ENCODE results near the gene NTRK1. TPM values are rescaled to one million over a fixed set of nuclear protein-coding genes. Genes with fewer than 3 reads are reported as not detected.

NTRK1 gene
- total and polyA plus RNA-seq, 2 of the 13 experiments (the other 11 are each of a cell fraction or from before 2014, with no cell fraction given): not detected

DNA sequence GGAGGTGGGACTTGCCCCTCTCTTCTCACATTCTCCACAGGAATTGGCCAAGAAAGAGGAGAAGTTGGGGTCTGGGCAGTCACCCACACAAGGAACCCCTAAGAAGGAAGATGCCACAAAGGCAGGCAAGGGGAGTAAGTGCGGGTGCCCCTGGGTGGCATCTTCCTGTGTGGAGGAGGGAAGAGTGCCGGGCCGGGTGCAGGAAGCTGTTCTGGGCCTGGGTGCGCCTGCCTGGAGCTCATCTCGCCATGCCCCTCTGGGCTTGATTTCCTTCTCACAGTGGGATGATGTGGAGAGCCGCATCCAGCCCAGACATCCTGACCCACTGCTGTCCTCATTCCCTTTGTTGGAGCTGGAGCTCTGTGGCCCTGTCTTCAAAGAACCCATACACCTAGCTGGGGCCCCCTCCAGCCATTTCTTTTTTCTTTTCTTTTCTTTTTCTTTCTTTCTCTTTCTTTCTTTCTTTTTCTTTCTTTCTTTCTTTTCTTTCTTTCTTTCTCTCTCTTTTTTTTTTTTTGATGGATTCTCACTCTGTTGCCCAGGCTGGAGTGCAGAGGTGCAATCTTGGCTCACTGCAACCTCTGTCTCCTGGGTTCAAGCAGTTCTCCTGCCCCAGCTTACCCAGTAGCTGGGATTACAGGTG lies 69.1 kb downstream of the NTRK1 start:
- WGBS (ENCODE audit: low lambda C conversion rate): 9% methylated on average over 4 of the region's 6 CpGs
- ChIA-PET POLR2A (no interaction called here), CTCF (ENCODE audit: low intra/inter-chr PET ratio, low total read pairs) (interaction anchor here (2.7 kb wide), 1 partner anchor 37 kb away, joined by 14 read pairs; no protein-coding TSS in a partner anchor)
- DNase-seq (ENCODE audit: low spot score): no peak
- Histone ChIP-seq H3K36me3 (replicated peaks in 1 of 2; ENCODE audit: control insufficient read depth in 1 of 2, insufficient read depth in 2 of 2, low read length in 2 of 2) (no peaks in the 10 kb centered on the region), H3K79me2 (ENCODE audit: insufficient read depth, low read length) (no peaks in the 10 kb centered on the region), H3K4me2 (ENCODE audit: low read depth, low read length) (no peak overlapping the region), H3K9ac (ENCODE audit: insufficient read depth, low read depth, low read length) (no peak overlapping the region), H3K27me3 (ENCODE audit: control insufficient read depth in 1 of 2, insufficient read depth in 2 of 2, low read length in 2 of 2) (peaks cover 7 to 54% of the 10 kb centered on the region in 2 experiments; a peak in 4 of 5 replicates), H2AFZ (ENCODE audit: low read length) (no peak overlapping the region), H3K4me1 (ENCODE audit: insufficient read depth, low read length) (peaks cover 20% of the 10 kb centered on the region), H3K4me3 (replicated peaks in 1 of 3; ENCODE audit: insufficient read depth in 1 of 3, low read depth in 2 of 3, low read length in 3 of 3) (no peak overlapping the region), H3K9me3 (ENCODE audit: low read length) (no peaks in the 10 kb centered on the region), H3K27ac (ENCODE audit: extremely low read length, insufficient read depth, low read length) (no peak overlapping the region), H4K20me1 (ENCODE audit: insufficient read depth, low read length) (0 out of 2 replicates have a peak, but pooled peaks cover 4% of the 10 kb centered on the region)
- no peak for TF ChIP-seq HCFC1 (IDR thresholded peaks at IDR 0.05; ENCODE audit: low read depth, low read length)
- no peak for FAIRE-seq
- BruUV-seq (replicated peaks): no TSS peak
- intact Hi-C loops (cut with micrococcal nuclease; ENCODE audit: unreplicated experiment) (no loop called here), in situ Hi-C loops (cut with HindIII; ENCODE audit: extremely low pct_ligation_motif_present, low pct_unique_long_range_greater_than_20kb) (loop anchor here (5.0 to 10.0 kb wide), 2 partner anchors 37 to 235 kb away; partner anchors contain the start of gene PEAR1)
- no peak for ATAC-seq

DNA sequence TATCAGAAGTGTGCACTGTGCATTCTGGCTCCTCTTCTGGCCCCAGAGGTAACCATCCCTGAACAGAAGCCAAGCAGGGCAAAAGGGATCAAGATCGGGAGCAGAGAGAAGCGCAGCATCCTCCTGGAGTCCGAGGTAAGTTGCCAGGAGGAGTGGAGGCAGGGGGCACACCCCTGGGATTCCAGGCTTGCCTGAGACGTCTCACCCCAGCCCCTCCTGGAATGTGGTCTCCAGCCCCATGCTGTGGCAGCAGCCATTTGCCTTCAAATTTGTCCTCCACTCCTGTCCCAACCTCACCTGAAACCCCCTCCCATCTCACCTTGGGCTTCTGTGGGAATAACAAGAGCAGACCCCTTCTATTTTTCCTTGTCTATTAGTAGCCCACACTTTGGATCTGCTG lies 69.8 kb downstream of the NTRK1 start:
- no peak overlapping the region for H2AFZ ChIP-seq (ENCODE audit: low read length)
- H4K20me1 ChIP-seq (ENCODE audit: insufficient read depth, low read length): 0 out of 2 replicates have a peak, but pooled peaks cover 4% of the 10 kb centered on the region
- intact Hi-C loops (cut with micrococcal nuclease; ENCODE audit: unreplicated experiment): no loop called here
- BruUV-seq (replicated peaks): no TSS peak
- CTCF ChIA-PET (ENCODE audit: low intra/inter-chr PET ratio, low total read pairs): no interaction called here
- H3K27me3 ChIP-seq (ENCODE audit: control insufficient read depth in 1 of 2, insufficient read depth in 2 of 2, low read length in 2 of 2): peaks cover 4 to 47% of the 10 kb centered on the region in 2 experiments; a peak in 4 of 5 replicates
- no peak overlapping the region for H3K27ac ChIP-seq (ENCODE audit: extremely low read length, insufficient read depth, low read length)
- no peak for DNase-seq (ENCODE audit: low spot score)
- no peak overlapping the region for H3K4me2 ChIP-seq (ENCODE audit: low read depth, low read length)
- ATAC-seq: no peak
- in situ Hi-C loops (cut with HindIII; ENCODE audit: extremely low pct_ligation_motif_present, low pct_unique_long_range_greater_than_20kb): no loop called here
- TF ChIP-seq PHF8 (CRISPR knock-in tag; IDR thresholded peaks at IDR 0.05) (no peak), MYNN (CRISPR knock-in tag; IDR thresholded peaks at IDR 0.05; ENCODE audit: low read depth) (no peak), MIER3 (CRISPR knock-in tag; IDR thresholded peaks at IDR 0.05; ENCODE audit: borderline replicate concordance) (no peak), NFRKB (IDR thresholded peaks at IDR 0.05) (no peak), ZNF354B (CRISPR knock-in tag; IDR thresholded peaks at IDR 0.05) (no peak), ZNF24 (IDR thresholded peaks at IDR 0.05) (no peak), ZMYM3 (CRISPR knock-in tag; IDR thresholded peaks at IDR 0.05) (no peak)
- TF ChIP-seq, protein P1, sequence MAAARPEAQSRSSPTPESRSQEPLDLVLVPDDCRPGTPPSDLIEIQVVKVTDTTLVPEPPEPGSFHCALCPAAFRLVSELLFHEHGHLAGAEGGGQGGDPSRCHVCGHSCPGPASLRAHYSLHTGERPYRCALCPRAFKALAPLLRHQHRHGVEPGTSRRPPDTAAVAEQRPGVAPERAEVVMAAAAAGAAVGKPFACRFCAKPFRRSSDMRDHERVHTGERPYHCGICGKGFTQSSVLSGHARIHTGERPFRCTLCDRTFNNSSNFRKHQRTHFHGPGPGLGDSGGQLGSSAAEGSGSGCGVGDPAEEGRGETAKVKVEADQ (CRISPR knock-in tag; IDR thresholded peaks at IDR 0.05; ENCODE audit: borderline replicate concordance): no peak
- TF ChIP-seq, protein P2, sequence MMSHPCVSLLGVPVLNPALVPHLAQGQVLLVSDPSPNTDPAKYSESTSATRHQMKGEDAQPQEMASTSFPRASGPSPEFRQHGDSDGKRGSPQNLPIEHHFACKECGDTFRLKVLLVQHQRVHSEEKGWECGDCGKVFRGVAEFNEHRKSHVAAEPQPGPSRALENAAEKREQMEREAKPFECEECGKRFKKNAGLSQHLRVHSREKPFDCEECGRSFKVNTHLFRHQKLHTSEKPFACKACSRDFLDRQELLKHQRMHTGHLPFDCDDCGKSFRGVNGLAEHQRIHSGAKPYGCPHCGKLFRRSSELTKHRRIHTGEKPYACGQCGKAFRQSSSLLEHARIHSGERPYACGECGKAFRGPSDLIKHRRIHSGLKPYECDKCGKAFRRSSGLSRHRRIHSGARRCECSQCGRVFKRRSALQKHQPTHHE (CRISPR knock-in tag; IDR thresholded peaks at IDR 0.05; ENCODE audit: borderline replicate concordance): no peak
- H3K79me2 ChIP-seq (ENCODE audit: insufficient read depth, low read length): no peaks in the 10 kb centered on the region
- H3K9me3 ChIP-seq (ENCODE audit: low read length): no peaks in the 10 kb centered on the region
- no peak for FAIRE-seq
- peaks cover 20% of the 10 kb centered on the region for H3K4me1 ChIP-seq (ENCODE audit: insufficient read depth, low read length)
- no peaks in the 10 kb centered on the region for H3K36me3 ChIP-seq (replicated peaks in 1 of 2; ENCODE audit: control insufficient read depth in 1 of 2, insufficient read depth in 2 of 2, low read length in 2 of 2)
- POLR2A ChIA-PET: no interaction called here
- H3K9ac ChIP-seq (ENCODE audit: insufficient read depth, low read depth, low read length): no peak overlapping the region
- H3K4me3 ChIP-seq (replicated peaks in 1 of 3; ENCODE audit: insufficient read depth in 1 of 3, low read depth in 2 of 3, low read length in 3 of 3): no peak overlapping the region
- 58% methylated on average over 4 of the region's 4 CpGs for WGBS (ENCODE audit: low lambda C conversion rate)

Measured in HepG2 (cell line).